DMS79 (cell line): ENCODE results near the gene AGTRAP.

Experiments used
- DNase-seq: peaks from one replicate; lab custom pipeline; 2025; lab: John Stamatoyannopoulos, UW

The AGTRAP gene

DNA sequence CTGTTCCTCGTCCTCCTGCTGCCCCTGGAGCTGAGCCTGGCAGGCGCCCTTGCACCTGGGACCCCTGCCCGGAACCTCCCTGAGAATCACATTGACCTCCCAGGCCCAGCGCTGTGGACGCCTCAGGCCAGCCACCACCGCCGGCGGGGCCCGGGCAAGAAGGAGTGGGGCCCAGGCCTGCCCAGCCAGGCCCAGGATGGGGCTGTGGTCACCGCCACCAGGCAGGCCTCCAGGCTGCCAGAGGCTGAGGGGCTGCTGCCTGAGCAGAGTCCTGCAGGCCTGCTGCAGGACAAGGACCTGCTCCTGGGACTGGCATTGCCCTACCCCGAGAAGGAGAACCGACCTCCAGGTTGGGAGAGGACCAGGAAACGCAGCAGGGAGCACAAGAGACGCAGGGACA lies 29.6 kb upstream of the AGTRAP start:
- DNase-seq, result no peak

- DNase-seq, result peak; percentile 95
Measured at GRCh38 chr1:11707621-11708276, 28.2 kb upstream of the AGTRAP start.

- DNase-seq, result no peak
Measured at GRCh38 chr1:11708554-11709350, 27.2 kb upstream of the AGTRAP start.

DNA sequence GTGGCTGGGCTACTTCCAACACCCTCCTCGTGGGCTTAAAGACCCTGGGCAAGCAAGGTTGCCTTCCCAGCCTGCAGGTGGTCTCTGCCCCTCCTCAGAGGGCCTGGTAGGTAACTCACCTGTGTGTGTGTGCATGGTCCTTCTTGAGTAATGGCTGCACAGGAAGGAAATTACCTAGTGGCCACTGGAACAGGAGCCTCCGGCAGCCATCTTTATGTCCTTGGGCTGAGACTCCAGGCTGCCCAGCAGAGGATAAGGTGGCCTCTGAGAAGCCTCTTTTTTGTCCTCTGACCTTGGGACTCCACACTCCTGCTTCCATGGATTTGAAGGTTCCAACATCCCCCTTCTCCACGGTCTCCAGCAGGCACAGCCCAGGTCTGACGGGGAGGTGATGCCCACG lies 24.4 kb upstream of the AGTRAP start:
- no peak for DNase-seq

DNA sequence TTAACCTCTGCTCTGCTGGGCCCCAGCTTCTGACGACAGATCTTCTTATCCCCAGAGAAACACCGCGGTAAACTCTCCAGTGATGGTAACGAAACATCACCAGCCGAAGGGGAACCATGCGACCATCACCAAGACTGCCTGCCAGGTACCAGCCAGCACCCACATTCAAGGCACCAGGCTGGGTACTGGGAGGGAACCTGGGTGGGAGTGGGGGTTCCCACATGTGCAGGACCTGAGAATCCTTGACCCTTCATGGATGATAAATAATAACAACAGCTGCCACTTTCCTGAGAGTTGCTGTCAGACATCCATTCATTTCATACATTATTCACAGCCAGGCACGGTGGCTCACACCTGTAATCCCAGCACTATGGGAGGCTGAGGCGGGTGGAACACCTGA lies 23.7 kb upstream of the AGTRAP start:
- no peak for DNase-seq

DNA sequence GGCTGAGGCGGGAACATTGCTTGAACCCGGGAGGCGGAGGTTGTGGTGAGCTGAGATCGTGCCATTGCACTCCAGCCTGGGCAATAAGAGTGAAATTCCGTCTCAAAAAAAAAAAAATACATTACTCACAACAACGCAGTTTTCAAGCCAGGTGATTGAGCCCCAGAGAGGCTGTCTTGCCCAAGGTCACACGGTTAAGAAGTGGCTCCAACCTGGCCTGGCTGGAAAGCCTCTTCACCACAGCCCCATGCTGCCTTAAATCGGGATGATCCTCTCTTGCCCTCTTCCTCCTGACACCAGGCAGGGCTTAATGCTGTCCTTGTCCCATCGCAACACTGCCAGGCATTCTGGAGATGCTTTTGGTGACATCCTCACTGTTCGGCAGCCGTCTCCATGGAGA lies 22.8 kb upstream of the AGTRAP start:
- no peak for DNase-seq

GRCh38 chr1:11714831-11715575 lies 20.9 kb upstream of the AGTRAP start:
- DNase-seq, result no peak

DNA sequence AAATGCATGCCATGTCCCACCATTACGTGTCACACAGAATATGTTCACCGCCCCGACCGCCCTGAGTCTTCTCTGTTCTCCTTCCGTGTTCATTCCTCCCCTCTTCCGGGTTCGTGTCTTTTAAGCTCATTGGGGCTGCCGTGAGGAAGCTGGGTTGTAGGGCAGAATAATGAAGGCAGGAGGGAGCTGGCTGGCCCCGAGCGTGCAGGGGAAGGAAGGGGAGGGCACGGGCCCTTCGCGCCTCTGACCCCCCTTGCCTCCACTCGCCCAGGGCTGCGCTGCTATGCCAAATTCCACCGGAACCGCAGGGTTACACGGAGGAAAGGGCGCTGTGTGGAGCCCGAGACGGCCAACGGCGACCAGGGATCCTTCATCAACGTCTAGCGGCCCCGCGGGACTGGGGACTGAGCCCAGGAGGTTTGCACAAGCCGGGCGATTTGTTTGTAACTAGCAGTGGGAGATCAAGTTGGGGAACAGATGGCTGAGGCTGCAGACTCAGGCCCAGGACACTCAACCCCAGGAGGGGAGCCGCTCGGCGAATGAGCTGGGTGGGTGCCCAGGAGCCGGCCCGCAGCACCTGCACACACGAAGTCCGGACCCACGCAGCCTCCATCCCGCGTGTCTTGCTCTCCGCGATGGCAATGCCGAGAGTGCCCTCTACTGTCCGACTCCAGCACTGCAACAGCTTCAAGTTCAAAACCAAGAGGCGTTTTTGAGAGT lies 16.5 kb upstream of the AGTRAP start:
- DNase-seq, result peak; percentile 17

DNA sequence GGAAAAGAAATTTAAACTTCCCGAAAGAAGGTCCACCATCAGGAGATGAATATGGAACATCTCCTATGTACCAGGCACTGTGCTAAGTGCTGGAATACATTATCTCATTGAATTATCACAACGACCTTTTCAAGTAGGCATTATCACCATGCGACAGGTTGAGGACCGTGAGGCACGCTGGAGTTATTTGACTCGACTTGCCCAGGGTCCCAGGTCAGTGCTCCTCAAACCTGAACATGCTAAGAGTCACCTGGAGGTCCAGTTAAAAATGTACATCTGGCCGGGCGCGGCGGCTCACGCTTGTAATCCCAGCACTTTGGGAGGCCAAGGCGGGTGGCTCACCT lies 15.9 kb upstream of the AGTRAP start:
- DNase-seq, result no peak

DNA sequence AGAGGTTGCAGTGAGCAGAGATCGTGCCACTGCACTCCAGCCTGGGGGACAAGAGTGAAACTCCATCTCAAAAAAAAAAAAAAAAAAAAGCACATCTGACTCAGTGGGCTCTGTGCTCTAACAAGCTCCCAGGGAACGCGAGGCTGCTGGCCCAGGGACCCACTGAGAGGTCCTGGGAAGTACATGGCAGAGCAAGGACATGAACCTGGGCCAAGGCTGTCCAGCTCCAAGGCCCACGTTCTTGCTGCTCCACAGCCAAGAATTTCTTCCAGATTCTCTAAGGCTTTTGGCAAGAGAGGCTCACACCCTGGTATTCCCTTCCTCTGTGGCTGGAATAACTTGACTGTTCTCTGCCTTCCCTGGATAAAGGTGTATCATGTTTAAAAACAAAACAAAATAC lies 15.4 kb upstream of the AGTRAP start:
- no peak for DNase-seq

GRCh38 chr1:11721311-11721710 lies 14.6 kb upstream of the AGTRAP start:
- no peak for DNase-seq

DNA sequence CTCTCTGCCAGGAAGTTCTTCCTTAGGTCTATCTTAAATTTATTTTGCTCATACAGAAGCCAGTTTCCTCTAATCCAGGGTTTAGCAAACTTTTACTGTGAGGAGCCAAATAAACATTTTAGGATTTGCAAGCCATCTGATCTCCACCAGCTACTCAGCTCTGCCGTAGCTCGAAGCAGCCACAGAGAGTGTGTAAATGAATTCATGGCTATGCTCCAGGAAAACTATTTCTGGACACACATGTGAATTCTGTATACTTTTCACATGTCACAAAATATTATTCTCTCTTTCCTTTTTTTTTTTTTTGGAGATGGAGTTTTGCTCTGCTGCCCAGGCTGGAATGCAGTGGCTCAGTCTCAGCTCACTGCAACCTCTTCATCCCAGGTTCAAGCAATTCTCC lies 13.4 kb upstream of the AGTRAP start:
- no peak for DNase-seq

DNA sequence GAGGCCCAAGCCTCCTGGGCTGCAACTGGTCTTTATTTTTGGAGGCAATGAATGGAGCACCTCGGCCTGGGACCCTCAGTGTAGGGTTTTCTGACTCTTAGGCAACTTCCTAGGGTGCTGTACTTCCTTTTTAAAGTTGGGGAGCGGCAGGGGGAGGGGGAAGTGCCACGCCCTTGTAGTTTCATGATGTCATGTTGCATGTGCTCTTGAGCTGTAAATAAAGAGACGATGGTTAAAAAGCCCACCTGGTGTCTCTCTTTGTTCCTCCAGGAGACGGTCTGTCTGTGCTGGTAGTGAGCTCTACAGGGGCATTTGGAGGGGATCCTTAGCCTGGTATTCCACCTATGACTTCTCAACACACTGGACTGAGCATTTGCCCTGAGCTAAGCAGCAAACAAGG lies 10.3 kb upstream of the AGTRAP start:
- no peak for DNase-seq

- no peak for DNase-seq
Measured at GRCh38 chr1:11727119-11727518, 8.8 kb upstream of the AGTRAP start.

- DNase-seq, result no peak
Measured at GRCh38 chr1:11728126-11728806, 7.7 kb upstream of the AGTRAP start.

DNA sequence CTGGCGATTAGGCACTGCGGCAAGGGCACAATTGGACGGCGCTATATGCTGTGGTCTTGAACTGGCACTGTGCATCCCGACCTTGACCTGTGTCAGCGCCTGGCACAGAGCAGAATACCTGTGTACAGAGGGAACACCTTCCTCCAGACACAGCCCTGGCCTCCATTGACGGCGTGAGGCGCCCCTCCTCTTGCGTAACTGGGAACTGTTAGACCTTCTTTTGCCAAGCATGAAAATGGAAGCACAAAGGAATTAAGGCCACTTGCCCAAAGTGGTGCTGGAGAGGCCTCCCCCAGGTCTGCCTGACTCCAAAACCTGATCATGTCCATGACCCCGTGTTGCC lies 6.8 kb upstream of the AGTRAP start:
- DNase-seq, result no peak

GRCh38 chr1:11729498-11730428 lies 6.2 kb upstream of the AGTRAP start:
- DNase-seq, result no peak

- no peak for DNase-seq
Measured at GRCh38 chr1:11730429-11730891, 5.5 kb upstream of the AGTRAP start.

DNA sequence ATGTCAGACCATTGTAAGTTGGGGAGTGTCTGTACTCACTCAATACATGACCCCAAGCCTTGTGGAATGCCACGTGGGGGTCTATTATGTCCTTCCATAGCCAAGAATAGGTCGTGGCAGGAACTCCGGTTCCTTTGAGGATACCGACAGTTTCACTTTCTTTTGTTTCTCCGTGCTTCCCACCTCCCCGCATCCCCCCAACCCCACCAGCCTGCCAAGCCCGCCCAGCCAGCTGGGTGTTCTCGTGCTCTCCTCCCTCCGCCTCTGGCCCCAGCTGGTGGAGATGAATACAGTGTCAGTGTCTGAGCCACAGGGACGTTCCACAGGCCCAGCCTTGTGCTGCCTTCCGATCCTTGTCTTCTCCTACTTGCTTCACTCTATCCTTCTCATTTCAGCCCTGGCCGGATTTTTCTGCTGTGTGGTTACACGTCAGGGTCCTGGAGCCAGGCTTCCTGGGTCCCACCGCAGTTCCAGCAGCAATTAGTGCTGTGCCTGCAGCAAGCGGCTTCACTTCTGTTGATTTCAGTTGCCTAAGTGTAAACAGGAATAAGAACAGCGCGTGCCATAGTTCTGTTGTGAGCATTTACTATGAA lies 4.1 kb upstream of the AGTRAP start:
- peak; percentile 55 for DNase-seq

- no peak for DNase-seq
Measured at GRCh38 chr1:11733306-11733705, 2.6 kb upstream of the AGTRAP start.

DNA sequence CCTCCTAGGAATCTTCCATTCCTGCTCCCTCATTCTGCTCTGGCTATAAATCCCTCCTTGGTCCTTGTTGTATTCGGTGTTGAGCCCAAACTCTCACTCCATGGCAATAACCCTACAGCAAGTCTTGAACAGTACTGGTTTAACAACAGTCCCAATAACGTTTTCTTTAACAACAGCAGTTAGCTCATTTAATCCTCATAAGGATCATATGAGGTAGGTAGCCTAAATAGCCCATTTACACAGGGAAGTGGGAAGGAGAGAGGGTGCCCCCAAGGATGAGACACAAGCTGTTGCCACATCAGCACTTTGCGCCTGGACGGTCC lies 444 bp upstream of the AGTRAP start:
- DNase-seq, result no peak
